KMS-11 (cell line): ENCODE data around the gene CCDC38.
"Not testable (repeated sequence)": the region's sequence is repeated elsewhere in the genome, so short reads cannot be mapped to it uniquely, and the experiment has no call there.

Experiments used
- H2AFZ ChIP-seq: fragments of 200-600 bp; sonication (generic); 2 replicates; pipeline ENCODE4 v1.6.1; 2016; ENCODE audit warnings: antibody characterized with exemption, mixed run types, low read depth
- H3K27ac ChIP-seq: fragments of 200-600 bp; sonication (generic); 2 replicates; pipeline ENCODE4 v1.6.1; 2016; ENCODE audit warnings: mild to moderate bottlenecking, mixed run types
- H3K27me3 ChIP-seq: fragments of 200-600 bp; sonication (generic); 2 replicates; pipeline ENCODE4 v1.6.1; 2017; ENCODE audit warnings: mild to moderate bottlenecking, low read depth, mixed run types, moderate library complexity; ENCODE audit not compliant: insufficient read depth
- H3K36me3 ChIP-seq: fragments of 200-600 bp; sonication (generic); 2 replicates; pipeline ENCODE4 v1.6.1; 2017; ENCODE audit warnings: mild to moderate bottlenecking, mixed run types; ENCODE audit not compliant: insufficient read depth
- H3K4me1 ChIP-seq: fragments of 200-600 bp; sonication (generic); 2 replicates; pipeline ENCODE4 v1.6.1; 2016; ENCODE audit warnings: mild to moderate bottlenecking, low read depth, mixed run types; ENCODE audit not compliant: poor library complexity, severe bottlenecking
- H3K4me2 ChIP-seq: fragments of 200-600 bp; sonication (generic); 2 replicates; pipeline ENCODE4 v1.7.0; 2016; ENCODE audit warnings: mild to moderate bottlenecking, mixed run types
- H3K4me3 ChIP-seq: fragments of 200-600 bp; sonication (generic); IDR thresholded peaks from 2 replicates; pipeline ENCODE4 v1.6.1; 2017; ENCODE audit warnings: low read depth, low read length, mixed read lengths; ENCODE audit not compliant: insufficient read depth
- H3K79me2 ChIP-seq: fragments of 200-600 bp; sonication (generic); 2 replicates; pipeline ENCODE4 v1.6.1; 2016; ENCODE audit warnings: low read depth, mixed run types; ENCODE audit not compliant: insufficient read depth
- H3K9ac ChIP-seq: fragments of 200-600 bp; sonication (generic); 2 replicates; pipeline ENCODE4 v1.6.1; 2016; ENCODE audit warnings: mild to moderate bottlenecking, mixed run types
- H4K20me1 ChIP-seq: fragments of 200-600 bp; sonication (generic); 2 replicates; pipeline ENCODE4 v1.6.1; 2016; ENCODE audit warnings: mild to moderate bottlenecking, mixed run types; ENCODE audit not compliant: insufficient read depth
- CTCF ChIP-seq: fragments of 200-600 bp; sonication (generic); conservative IDR thresholded peaks from 2 replicates; pipeline ENCODE4 v1.6.1; 2017; ENCODE audit warnings: low read depth, mild to moderate bottlenecking, antibody characterized with exemption, low read length, moderate library complexity, mixed read lengths

The CCDC38 gene

GRCh38 chr12:95851606-95852005 is 90.8 kb downstream of the CCDC38 start:
- H3K79me2 ChIP-seq, result no peaks in the 10 kb centered on the region
- no peak overlapping the region for H3K9ac ChIP-seq
- H2AFZ ChIP-seq, result no peak overlapping the region
- H3K4me3 ChIP-seq, result no peak overlapping the region
- H3K4me2 ChIP-seq, result no peak overlapping the region
- H3K27me3 ChIP-seq, result no peaks in the 10 kb centered on the region
- no peak overlapping the region for H3K27ac ChIP-seq
- H3K4me1 ChIP-seq, result no peaks in the 10 kb centered on the region
- no peaks in the 10 kb centered on the region for H4K20me1 ChIP-seq
- no peaks in the 10 kb centered on the region for H3K36me3 ChIP-seq
- TF ChIP-seq CTCF, result no peak

GRCh38 chr12:95848575-95849388 is 93.6 kb downstream of the CCDC38 start:
- Histone ChIP-seq H3K27ac (no peak overlapping the region), H4K20me1 (no peaks in the 10 kb centered on the region), H3K79me2 (no peaks in the 10 kb centered on the region), H2AFZ (no peak overlapping the region), H3K4me1 (no peaks in the 10 kb centered on the region), H3K4me3 (no peak overlapping the region), H3K36me3 (no peaks in the 10 kb centered on the region), H3K9ac (no peak overlapping the region), H3K27me3 (no peaks in the 10 kb centered on the region), H3K4me2 (no peak overlapping the region)
- TF ChIP-seq CTCF, result no peak; the same call in 1 of the 2 replicates

- not testable (repeated sequence) for H3K79me2 ChIP-seq, H3K9ac ChIP-seq, H2AFZ ChIP-seq, H3K27ac ChIP-seq, H3K36me3 ChIP-seq, H4K20me1 ChIP-seq, H3K4me2 ChIP-seq, H3K27me3 ChIP-seq, H3K4me1 ChIP-seq, H3K4me3 ChIP-seq
Observed at GRCh38 chr12:95842426-95842825, 100.0 kb downstream of the CCDC38 start.

GRCh38 chr12:95838125-95838524 is 104.3 kb downstream of the CCDC38 start:
- no peak for TF ChIP-seq CTCF
- Histone ChIP-seq H3K79me2 (no peaks in the 10 kb centered on the region), H3K27ac (no peak overlapping the region), H3K4me2 (no peak overlapping the region), H3K4me1 (no peaks in the 10 kb centered on the region), H4K20me1 (no peaks in the 10 kb centered on the region), H3K27me3 (no peaks in the 10 kb centered on the region), H2AFZ (no peak overlapping the region), H3K9ac (no peak overlapping the region), H3K4me3 (no peak overlapping the region), H3K36me3 (no peaks in the 10 kb centered on the region)
